LNCaP clone FGC (cell line): ENCODE data around the gene KRT86.
"Not testable (repeated sequence)": the region's sequence is repeated elsewhere in the genome, so short reads cannot be mapped to it uniquely, and the experiment has no call there.

Experiments used
- DNase-seq: peaks from one replicate; pipeline ENCODE4 v3.0.0-alpha.2; 2011; ENCODE audit warnings: low read depth
- H3K4me3 ChIP-seq: 2 replicates; pipeline ENCODE4 v1.5.1; 2011; ENCODE audit warnings: mild to moderate bottlenecking, low read depth, low read length, control low read depth
- TF ChIP-seq, protein P1 (sequence below): IDR thresholded peaks from 2 replicates; pipeline ENCODE4 v1.5.1; 2012; ENCODE audit warnings: mild to moderate bottlenecking; ENCODE audit not compliant: control insufficient read depth, insufficient read depth; ENCODE audit errors: extremely low read depth

Gene KRT86

DNA sequence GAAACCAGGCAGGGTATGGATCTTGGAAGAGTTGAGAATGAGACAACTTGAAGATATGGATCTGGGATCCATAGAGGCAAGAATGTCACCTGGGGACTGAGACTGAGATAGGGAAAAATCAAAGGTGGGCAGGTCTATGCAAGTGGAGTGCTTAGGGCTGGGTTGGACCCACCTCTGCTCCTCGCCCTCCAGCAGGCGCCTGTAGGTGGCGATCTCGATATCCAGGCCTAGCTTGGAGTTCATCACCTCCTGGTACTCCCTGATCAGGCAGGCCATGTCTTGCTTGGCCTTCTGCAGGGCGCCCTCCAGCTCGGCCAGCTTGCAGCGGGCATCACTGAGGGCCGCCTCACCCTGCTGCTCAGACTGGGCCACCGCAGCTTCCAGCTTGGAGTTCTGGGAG is 41.3 kb downstream of the KRT86 start:
- not testable (repeated sequence) for DNase-seq, H3K4me3 ChIP-seq
- TF ChIP-seq, protein P1, sequence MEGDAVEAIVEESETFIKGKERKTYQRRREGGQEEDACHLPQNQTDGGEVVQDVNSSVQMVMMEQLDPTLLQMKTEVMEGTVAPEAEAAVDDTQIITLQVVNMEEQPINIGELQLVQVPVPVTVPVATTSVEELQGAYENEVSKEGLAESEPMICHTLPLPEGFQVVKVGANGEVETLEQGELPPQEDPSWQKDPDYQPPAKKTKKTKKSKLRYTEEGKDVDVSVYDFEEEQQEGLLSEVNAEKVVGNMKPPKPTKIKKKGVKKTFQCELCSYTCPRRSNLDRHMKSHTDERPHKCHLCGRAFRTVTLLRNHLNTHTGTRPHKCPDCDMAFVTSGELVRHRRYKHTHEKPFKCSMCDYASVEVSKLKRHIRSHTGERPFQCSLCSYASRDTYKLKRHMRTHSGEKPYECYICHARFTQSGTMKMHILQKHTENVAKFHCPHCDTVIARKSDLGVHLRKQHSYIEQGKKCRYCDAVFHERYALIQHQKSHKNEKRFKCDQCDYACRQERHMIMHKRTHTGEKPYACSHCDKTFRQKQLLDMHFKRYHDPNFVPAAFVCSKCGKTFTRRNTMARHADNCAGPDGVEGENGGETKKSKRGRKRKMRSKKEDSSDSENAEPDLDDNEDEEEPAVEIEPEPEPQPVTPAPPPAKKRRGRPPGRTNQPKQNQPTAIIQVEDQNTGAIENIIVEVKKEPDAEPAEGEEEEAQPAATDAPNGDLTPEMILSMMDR, result 0 out of 2 replicates have a peak, but pooled peaks have one; percentile 0

DNA sequence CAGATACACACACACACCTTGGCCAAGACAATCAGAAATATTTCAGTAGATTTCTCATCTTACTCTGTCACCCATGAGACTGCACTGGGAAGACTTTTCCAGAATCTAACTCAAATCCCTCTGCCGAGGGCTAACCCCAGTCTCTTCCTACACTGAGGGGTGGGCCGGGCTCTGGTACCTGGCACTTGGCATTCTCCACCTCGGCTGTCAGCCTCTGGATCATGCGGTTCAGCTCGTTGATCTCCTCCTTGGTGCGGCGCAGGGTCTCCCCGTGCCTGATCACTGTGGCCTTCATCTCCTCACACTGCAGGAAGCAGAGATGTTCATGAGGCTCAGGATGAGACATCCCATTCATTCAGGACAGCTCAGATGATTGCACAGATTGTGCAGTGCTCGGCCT is 41.8 kb downstream of the KRT86 start:
- no peak for DNase-seq
- no peak overlapping the region for H3K4me3 ChIP-seq
- TF ChIP-seq, protein P1, result no peak

DNA sequence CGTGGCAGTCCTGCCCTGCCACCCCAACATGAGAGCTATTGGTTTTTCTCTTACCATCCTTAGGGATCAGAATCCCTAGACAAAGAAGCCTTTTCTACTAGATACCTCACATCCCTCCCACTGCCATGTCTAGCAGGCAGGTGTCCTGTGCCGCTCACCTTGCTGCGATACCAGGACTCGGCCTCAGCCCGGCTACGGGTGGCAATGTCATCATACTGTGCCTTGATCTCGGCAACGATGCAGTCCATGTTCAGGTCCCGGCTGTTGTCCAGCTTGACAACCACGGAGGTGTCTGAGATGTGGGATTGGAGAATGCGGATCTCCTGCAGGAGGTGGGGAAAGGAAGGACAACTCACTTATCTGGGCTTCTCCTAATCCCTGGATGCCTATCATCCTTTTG is 42.3 kb downstream of the KRT86 start:
- TF ChIP-seq, protein P1, result no peak
- DNase-seq, result no peak
- no peak overlapping the region for H3K4me3 ChIP-seq

DNA sequence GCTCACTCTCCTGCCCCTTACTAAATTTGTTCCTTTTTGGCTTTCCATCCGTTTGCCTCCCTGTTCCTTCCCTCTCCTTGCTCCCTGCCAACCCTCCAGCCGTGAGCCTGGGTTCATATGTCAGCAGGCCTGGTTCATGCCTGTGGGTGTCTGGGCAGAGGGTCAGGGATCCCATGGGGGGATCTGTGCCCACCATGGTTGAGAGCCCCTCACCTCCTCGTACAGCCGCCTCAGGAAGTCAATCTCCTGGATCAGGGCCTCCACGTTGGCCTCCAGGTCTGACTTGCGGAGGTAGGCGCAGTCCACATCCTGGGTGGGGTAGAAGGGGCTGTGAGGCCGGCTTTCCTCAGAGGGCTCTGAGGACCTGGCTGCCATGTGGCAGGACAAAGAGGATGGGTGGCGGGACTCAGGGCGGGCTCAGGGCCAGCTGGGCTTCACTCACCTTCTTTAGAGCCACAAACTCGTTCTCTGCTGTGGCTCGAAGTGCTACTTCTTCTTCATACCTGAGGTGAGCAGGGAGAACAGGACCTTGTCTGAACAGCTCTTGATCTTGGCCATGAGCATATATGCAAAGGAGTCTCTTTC is 43.1 kb downstream of the KRT86 start:
- no peak overlapping the region for H3K4me3 ChIP-seq
- no peak for DNase-seq
- TF ChIP-seq, protein P1, result no peak

DNA sequence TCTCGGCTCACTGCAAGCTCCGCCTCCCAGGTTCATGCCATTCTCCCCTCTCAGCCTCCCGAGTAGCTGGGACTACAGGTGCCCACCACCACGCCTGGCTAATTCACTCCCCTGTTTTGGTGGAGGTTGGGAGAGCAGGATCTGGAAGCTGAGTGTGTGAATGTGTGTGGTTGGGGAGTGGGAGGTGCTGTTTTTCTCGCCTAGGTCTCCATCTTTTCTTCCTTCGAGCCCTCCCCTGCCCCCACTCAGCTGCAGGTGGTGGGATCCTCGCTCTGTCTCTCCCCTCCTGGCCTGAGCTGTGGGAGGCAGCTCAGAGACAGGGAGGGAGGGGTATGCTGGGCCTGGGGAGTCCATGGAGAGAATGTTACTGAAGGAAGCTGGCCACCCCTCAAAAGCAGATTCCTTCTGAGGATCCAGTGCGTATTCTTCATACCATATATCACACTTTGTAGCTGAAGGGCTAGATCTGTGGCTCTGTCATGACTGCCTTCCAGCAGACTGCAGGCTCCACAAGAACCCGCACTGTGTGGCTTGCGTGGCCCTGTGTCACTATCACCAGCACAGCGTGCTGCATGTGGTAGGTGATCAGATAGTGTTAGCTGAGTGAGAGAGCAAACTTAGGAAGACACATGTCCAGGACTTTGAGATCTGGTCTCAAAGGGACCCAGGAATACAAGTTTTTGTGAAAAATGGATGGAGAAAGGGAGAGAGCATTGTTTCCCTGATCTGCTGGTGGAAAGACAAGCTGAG is 44.0 kb downstream of the KRT86 start:
- DNase-seq, result no peak
- H3K4me3 ChIP-seq, result no peak overlapping the region
- TF ChIP-seq, protein P1, result no peak

DNA sequence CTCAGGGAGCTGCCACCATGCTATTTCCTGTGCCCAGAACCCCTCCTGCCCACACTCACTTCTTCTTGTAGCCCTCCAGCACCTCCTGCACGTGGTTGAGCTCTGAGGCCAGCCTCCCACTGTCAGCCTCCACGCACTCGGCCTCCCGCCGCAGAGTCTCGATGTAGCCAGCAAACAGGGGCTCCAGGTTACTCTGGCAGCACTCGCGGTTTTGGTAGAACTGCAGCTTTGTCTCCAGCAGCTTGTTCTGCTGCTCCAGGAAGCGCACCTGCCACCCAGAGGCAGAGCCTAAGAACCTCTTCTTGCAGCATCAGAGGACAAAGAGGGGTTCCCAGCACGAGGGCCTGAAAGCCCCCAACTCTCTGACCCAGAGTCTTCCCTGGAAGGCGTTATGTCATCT is 44.7 kb downstream of the KRT86 start:
- H3K4me3 ChIP-seq, result no peak overlapping the region
- TF ChIP-seq, protein P1, result peak; percentile 45; the same call in 1 of the 2 replicates
- DNase-seq, result no peak
